HepG2 (cell line): ENCODE results near the gene BMI1. TPM values are rescaled to one million over a fixed set of nuclear protein-coding genes. Genes with fewer than 3 reads are reported as not detected.

Source experiments
- BCLAF1 ChIP-seq: fragments of 450-650 bp; IDR thresholded peaks from 2 replicates; pipeline ENCODE4 v1.6.1; 2017; ENCODE audit warnings: mild to moderate bottlenecking
- DNMT1 ChIP-seq: sonication (generic); formaldehyde crosslinking; IDR thresholded peaks from 2 replicates; pipeline ENCODE4 v1.5.1; 2020; ENCODE audit warnings: mild to moderate bottlenecking, missing genetic modification reagents
- GTF2F1 ChIP-seq: fragments of 150-350 bp; IDR thresholded peaks from 2 replicates; pipeline ENCODE4 v1.6.1; 2014; ENCODE audit warnings: low read length
- KLF12 ChIP-seq: sonication (generic); formaldehyde crosslinking; IDR thresholded peaks from 2 replicates; pipeline ENCODE4 v1.4.0; 2020; ENCODE audit warnings: missing genetic modification reagents, borderline replicate concordance
- MYNN ChIP-seq: sonication (generic); formaldehyde crosslinking; IDR thresholded peaks from 2 replicates; pipeline ENCODE4 v1.4.0; 2020; ENCODE audit warnings: mild to moderate bottlenecking, low read depth, missing genetic modification reagents
- NCOA1 ChIP-seq: sonication (generic); formaldehyde crosslinking; IDR thresholded peaks from 2 replicates; pipeline ENCODE4 v1.9.0; 2021; ENCODE audit warnings: missing genetic modification reagents
- RBM39 ChIP-seq: fragments of 200-400 bp; formaldehyde crosslinking; IDR thresholded peaks from one replicate; pipeline ENCODE4 v1.6.1; 2018; ENCODE audit warnings: antibody characterized with exemption, mild to moderate bottlenecking, low read depth, low read length; ENCODE audit not compliant: poor library complexity, severe bottlenecking
- SMAD9 ChIP-seq: sonication (generic); formaldehyde crosslinking; IDR thresholded peaks from 2 replicates; pipeline ENCODE4 v1.5.1; 2020; ENCODE audit warnings: mild to moderate bottlenecking, missing genetic modification reagents
- SSRP1 ChIP-seq: IDR thresholded peaks from 2 replicates; pipeline ENCODE4 v1.6.1; 2016; ENCODE audit warnings: control low read depth
- TERF1 ChIP-seq: sonication (generic); formaldehyde crosslinking; IDR thresholded peaks from 2 replicates; pipeline ENCODE4 v1.8.0; 2022; ENCODE audit warnings: mild to moderate bottlenecking, missing genetic modification reagents, moderate library complexity
- TMF1 ChIP-seq: sonication (generic); formaldehyde crosslinking; IDR thresholded peaks from 2 replicates; pipeline ENCODE4 v1.8.1; 2022; ENCODE audit warnings: low read depth, missing genetic modification reagents
- ZBTB1 ChIP-seq: sonication (generic); formaldehyde crosslinking; IDR thresholded peaks from 2 replicates; pipeline ENCODE4 v1.4.0; 2020; ENCODE audit warnings: missing genetic modification reagents, borderline replicate concordance
- ZNF407 ChIP-seq: sonication (generic); formaldehyde crosslinking; IDR thresholded peaks from one replicate; pipeline ENCODE4 v1.5.1; 2020; ENCODE audit warnings: mild to moderate bottlenecking, missing genetic modification reagents; ENCODE audit errors: not compliant biosample characterization
- ZNF770 ChIP-seq: sonication (generic); formaldehyde crosslinking; IDR thresholded peaks from 2 replicates; pipeline ENCODE4 v1.5.0; 2020; ENCODE audit warnings: mild to moderate bottlenecking, missing genetic modification reagents
- polyA plus RNA-seq, 8 experiments: library from polyadenylated mRNA; depleted of rRNA in 3 of 8; stranded (reverse) in 7 of 8; unstranded in 1 of 8; fragments of >200 nt; fragmentation: Illumina TruSeq in 4 of 8; extraction: Trizol in 4 of 8; gene quantifications; 2 replicates each; pipeline versions ENCODE4 v1.2.1 to v1.2.3, GENCODE V29; 2011 to 2016; ENCODE audit warnings: low read depth in 4 of 8, missing spikeins in 1 of 8, mixed read lengths in 1 of 8; ENCODE audit not compliant: insufficient read depth in 1 of 8
- total RNA-seq, 5 experiments: library from RNA; depleted of rRNA; stranded (reverse); fragments of >200 nt; fragmentation: Illumina TruSeq; extraction: Trizol; gene quantifications; 2 replicates each; pipeline ENCODE4 v1.2.3, GENCODE V29; 2016; ENCODE audit warnings: low read depth in 1 of 5

BMI1 gene
- total and polyA plus RNA-seq, 2 of the 13 experiments (the other 11 are each of a cell fraction or from before 2014, with no cell fraction given) = 30.5 to 44.0 TPM

GRCh38 chr10:22316286-22317075 lies 4.4 kb upstream of the BMI1 start, which contains the start of gene COMMD3 (continued):
- peak; percentile 92 for TF ChIP-seq RBM39
- no peak for TF ChIP-seq TERF1 (CRISPR knock-in tag)
- no peak for TF ChIP-seq MYNN (CRISPR knock-in tag)
- TF ChIP-seq SSRP1 (CRISPR knock-in tag) = no peak
- TF ChIP-seq TMF1 = no peak
- no peak for TF ChIP-seq BCLAF1
- no peak for TF ChIP-seq GTF2F1
- TF ChIP-seq ZNF770 (CRISPR knock-in tag) = 0 out of 2 replicates have a peak, but pooled peaks have one; percentile 18
- TF ChIP-seq ZNF407 (CRISPR knock-in tag) = peak; percentile 85
- TF ChIP-seq DNMT1 (CRISPR knock-in tag) = no peak
- TF ChIP-seq NCOA1 (CRISPR knock-in tag) = 0 out of 2 replicates have a peak, but pooled peaks have one; percentile 8
- no peak for TF ChIP-seq ZBTB1 (CRISPR knock-in tag)
- TF ChIP-seq SMAD9 = no peak
- TF ChIP-seq KLF12 = no peak
